Superior temporal gyrus (tissue), 1 donor: Measurements from ENCODE around the gene MACROH2A2.
"Not testable (repeated sequence)": the region's sequence is repeated elsewhere in the genome, so short reads cannot be mapped to it uniquely, and the experiment has no call there.

Experiments used
- DNase-seq: peaks from one replicate; pipeline ENCODE4 v3.0.0-alpha.2; 2016; ENCODE audit errors: extremely low spot score

Gene MACROH2A2

GRCh38 chr10:70158113-70158512, 105.5 kb downstream of the MACROH2A2 start:
- DNase-seq = no peak

- not testable (repeated sequence) for DNase-seq
Measured at GRCh38 chr10:70159366-70159765, 106.7 kb downstream of the MACROH2A2 start.

GRCh38 chr10:70160798-70161197, 108.2 kb downstream of the MACROH2A2 start:
- DNase-seq = no peak
